HEK293 (cell line): ENCODE results near the gene CACNA1C.

ENCODE experiments used
- CTCF ChIA-PET: fragments of 350-600 bp; formaldehyde crosslinking; extraction: SDS; loops from one replicate; lab custom pipeline; 2021; ENCODE audit warnings: antibody characterized with exemption; lab: Yijun Ruan, JAX
- POLR2A ChIA-PET: fragments of 300-600 bp; formaldehyde crosslinking; extraction: SDS; loops from one replicate; lab custom pipeline; 2020; ENCODE audit warnings: antibody characterized with exemption, inconsistent platforms; lab: Yijun Ruan, JAX
- H3K27ac ChIP-seq: fragments of 200-500 bp; sonication (Bioruptor generic); 2 replicates; pipeline ENCODE4 v1.5.1; 2014; ENCODE audit warnings: low read depth, low read length, control low read depth, inconsistent platforms; ENCODE audit errors: extremely low read depth
- H3K36me3 ChIP-seq, 2 experiments: fragments of 200-500 bp in 1 of 2; sonication (Bioruptor generic) in 1 of 2; 1 replicate in 1 of 2; 2 replicates in 1 of 2; pipeline ENCODE4 v1.5.1; 2014 to 2017; ENCODE audit warnings: inconsistent platforms in 2 of 2, low read length in 2 of 2; ENCODE audit not compliant: control insufficient read depth in 2 of 2, insufficient read depth in 1 of 2
- H3K4me1 ChIP-seq: fragments of 200-500 bp; sonication (Bioruptor generic); 2 replicates; pipeline ENCODE4 v1.5.1; 2014; ENCODE audit warnings: mild to moderate bottlenecking, low read length, inconsistent platforms; ENCODE audit not compliant: control insufficient read depth, insufficient read depth
- H3K4me3 ChIP-seq: 2 replicates; pipeline ENCODE4 v1.5.1; 2011; ENCODE audit warnings: low read depth, mild to moderate bottlenecking, control low read depth, low read length, moderate library complexity
- H3K9me3 ChIP-seq: fragments of 200-500 bp; sonication (Bioruptor generic); 2 replicates; pipeline ENCODE4 v1.5.1; 2014; ENCODE audit warnings: low read depth, low read length, inconsistent platforms; ENCODE audit not compliant: control insufficient read depth, insufficient read depth
- KLF17 ChIP-seq: fragments of 450-650 bp; formaldehyde crosslinking; IDR thresholded peaks from 2 replicates; pipeline ENCODE4 v1.5.1; 2016; ENCODE audit warnings: missing biosample characterization, missing genetic modification characterization
- KLF8 ChIP-seq: fragments of 450-650 bp; formaldehyde crosslinking; IDR thresholded peaks from 2 replicates; pipeline ENCODE4 v1.5.1; 2016; ENCODE audit warnings: missing biosample characterization, missing genetic modification characterization
- SP7 ChIP-seq: fragments of 450-650 bp; formaldehyde crosslinking; IDR thresholded peaks from 2 replicates; pipeline ENCODE4 v1.5.1; 2016; ENCODE audit warnings: missing biosample characterization, missing genetic modification characterization
- WT1 ChIP-seq: fragments of 450-650 bp; formaldehyde crosslinking; IDR thresholded peaks from 2 replicates; pipeline ENCODE4 v1.5.1; 2016; ENCODE audit warnings: missing biosample characterization, missing genetic modification characterization
- ZBTB44 ChIP-seq: fragments of 450-650 bp; IDR thresholded peaks from 2 replicates; pipeline ENCODE4 v1.5.1; 2018; ENCODE audit warnings: missing biosample characterization, mild to moderate bottlenecking, missing genetic modification characterization
- ZNF280C ChIP-seq: fragments of 450-650 bp; formaldehyde crosslinking; IDR thresholded peaks from 2 replicates; pipeline ENCODE4 v1.5.1; 2016; ENCODE audit warnings: missing biosample characterization, missing genetic modification characterization
- ZNF324 ChIP-seq: fragments of 450-650 bp; formaldehyde crosslinking; IDR thresholded peaks from 2 replicates; pipeline ENCODE4 v1.5.1; 2016; ENCODE audit warnings: missing biosample characterization, missing genetic modification characterization
- ZNF341 ChIP-seq: fragments of 450-650 bp; formaldehyde crosslinking; IDR thresholded peaks from 2 replicates; pipeline ENCODE4; 2016; ENCODE audit warnings: low read depth, missing biosample characterization, missing genetic modification characterization
- ZNF350 ChIP-seq: fragments of 450-650 bp; formaldehyde crosslinking; IDR thresholded peaks from 2 replicates; pipeline ENCODE4 v1.5.0; 2017; ENCODE audit warnings: missing biosample characterization, mild to moderate bottlenecking, missing genetic modification characterization
- ZNF398 ChIP-seq: fragments of 450-650 bp; formaldehyde crosslinking; IDR thresholded peaks from 2 replicates; pipeline ENCODE4 v1.5.1; 2017; ENCODE audit warnings: missing biosample characterization, missing genetic modification characterization
- ZNF423 ChIP-seq: fragments of 450-650 bp; formaldehyde crosslinking; IDR thresholded peaks from 2 replicates; pipeline ENCODE4 v1.5.1; 2016; ENCODE audit warnings: missing biosample characterization, missing genetic modification characterization
- ZNF488 ChIP-seq: fragments of 450-650 bp; formaldehyde crosslinking; IDR thresholded peaks from 2 replicates; pipeline ENCODE4 v1.5.1; 2016; ENCODE audit warnings: missing biosample characterization, missing genetic modification characterization
- ZNF580 ChIP-seq: fragments of 450-650 bp; formaldehyde crosslinking; IDR thresholded peaks from 2 replicates; pipeline ENCODE4 v1.5.1; 2016; ENCODE audit warnings: missing biosample characterization, missing genetic modification characterization
- ZNF600 ChIP-seq: fragments of 450-650 bp; formaldehyde crosslinking; IDR thresholded peaks from 2 replicates; pipeline ENCODE4 v1.5.1; 2016; ENCODE audit warnings: missing biosample characterization, missing genetic modification characterization
- ZNF623 ChIP-seq: fragments of 450-650 bp; formaldehyde crosslinking; IDR thresholded peaks from 2 replicates; pipeline ENCODE4 v1.5.1; 2016; ENCODE audit warnings: missing biosample characterization, missing genetic modification characterization
- ZNF660 ChIP-seq: fragments of 450-650 bp; IDR thresholded peaks from 2 replicates; pipeline ENCODE4 v1.5.1; 2018; ENCODE audit warnings: missing biosample characterization, mild to moderate bottlenecking, missing genetic modification characterization
- TF ChIP-seq, protein P1 (sequence below): fragments of 450-650 bp; formaldehyde crosslinking; IDR thresholded peaks from 2 replicates; pipeline ENCODE4 v1.5.1; 2017; ENCODE audit warnings: missing biosample characterization, missing genetic modification characterization
- TF ChIP-seq, protein P2 (sequence below): fragments of 450-650 bp; formaldehyde crosslinking; IDR thresholded peaks from 2 replicates; pipeline ENCODE4 v1.5.1; 2017; ENCODE audit warnings: missing biosample characterization, missing genetic modification characterization
- TF ChIP-seq, protein P3 (sequence below): fragments of 450-650 bp; formaldehyde crosslinking; IDR thresholded peaks from 2 replicates; pipeline ENCODE4 v1.5.1; 2016; ENCODE audit warnings: missing biosample characterization, missing genetic modification characterization, low read depth

Gene CACNA1C

DNA sequence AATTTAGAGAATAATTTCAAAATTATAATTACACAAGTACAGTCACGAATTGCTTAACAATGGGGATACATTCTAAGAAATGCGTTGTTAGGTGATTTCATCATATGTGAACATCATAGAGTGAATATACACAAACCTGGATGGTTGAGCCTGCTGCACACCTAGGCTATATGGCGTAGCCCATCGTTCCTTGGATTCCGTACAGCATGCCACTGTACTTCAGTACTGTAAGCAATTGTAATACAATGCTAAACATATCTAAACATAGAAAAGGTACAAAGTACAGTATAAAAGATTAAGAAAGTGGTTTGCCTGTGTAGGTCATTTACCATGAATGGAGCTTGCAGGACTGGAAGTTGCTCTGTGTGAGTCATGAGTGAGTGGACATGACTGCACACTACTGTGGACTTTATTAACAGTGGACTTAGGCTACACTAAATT, 286.2 kb downstream of the CACNA1C start:
- H3K4me1 ChIP-seq = peaks cover 9% of the 10 kb centered on the region; the same call in 1 of the 2 replicates
- no peak for TF ChIP-seq ZNF600 (tag by site-specific recombination)
- TF ChIP-seq ZNF280C (tag by site-specific recombination) = no peak
- H3K36me3 ChIP-seq = no peaks in the 10 kb centered on the region
- ChIA-PET POLR2A (no interaction called here), CTCF (interaction anchor here (0.6 to 0.7 kb wide), 2 partner anchors 12 to 21 kb away, joined by 3 read pairs; no protein-coding TSS in a partner anchor)
- H3K27ac ChIP-seq = no peak overlapping the region
- H3K4me3 ChIP-seq = no peak overlapping the region
- no peaks in the 10 kb centered on the region for H3K9me3 ChIP-seq

DNA sequence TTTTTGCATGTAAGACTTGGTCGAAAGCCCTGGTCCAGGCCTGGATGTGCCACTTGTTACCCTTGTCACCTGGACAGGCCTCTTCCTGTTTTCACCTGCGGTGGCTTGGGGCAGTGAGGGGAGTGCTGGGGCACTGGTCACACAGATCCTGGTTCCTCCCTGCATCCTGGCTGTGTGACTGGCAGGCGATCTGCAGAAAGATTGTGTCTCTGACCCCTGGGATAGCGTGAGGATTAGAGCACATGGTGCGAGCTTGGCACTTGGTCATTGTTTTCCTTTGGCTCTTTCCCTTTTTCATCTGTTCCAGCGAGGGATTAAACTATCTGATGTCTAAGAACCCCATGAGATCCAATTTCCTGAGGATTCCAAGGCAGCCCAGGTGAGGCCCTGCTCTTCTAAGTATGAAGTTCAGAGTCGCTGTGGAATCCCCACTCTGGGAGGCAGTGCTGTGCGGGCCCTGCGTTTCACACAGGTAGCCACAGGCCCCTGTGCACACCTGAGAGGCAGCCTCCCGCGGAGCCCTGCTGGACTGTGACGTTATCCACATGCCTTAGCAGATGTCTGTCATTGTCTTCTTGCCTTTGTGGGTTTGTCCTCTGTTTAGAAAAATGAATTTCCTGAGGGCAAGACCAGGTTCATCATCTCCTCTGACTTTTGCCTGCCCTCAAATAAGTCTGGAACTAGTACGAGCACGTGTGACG, 288.4 kb downstream of the CACNA1C start:
- no peak overlapping the region for H3K27ac ChIP-seq
- H3K36me3 ChIP-seq = no peaks in the 10 kb centered on the region
- H3K9me3 ChIP-seq = no peaks in the 10 kb centered on the region
- CTCF ChIA-PET = no interaction called here
- POLR2A ChIA-PET = no interaction called here
- no peaks in the 10 kb centered on the region; the same call in 1 of the 2 replicates for H3K4me1 ChIP-seq
- H3K4me3 ChIP-seq = no peak overlapping the region
- TF ChIP-seq, protein P1, sequence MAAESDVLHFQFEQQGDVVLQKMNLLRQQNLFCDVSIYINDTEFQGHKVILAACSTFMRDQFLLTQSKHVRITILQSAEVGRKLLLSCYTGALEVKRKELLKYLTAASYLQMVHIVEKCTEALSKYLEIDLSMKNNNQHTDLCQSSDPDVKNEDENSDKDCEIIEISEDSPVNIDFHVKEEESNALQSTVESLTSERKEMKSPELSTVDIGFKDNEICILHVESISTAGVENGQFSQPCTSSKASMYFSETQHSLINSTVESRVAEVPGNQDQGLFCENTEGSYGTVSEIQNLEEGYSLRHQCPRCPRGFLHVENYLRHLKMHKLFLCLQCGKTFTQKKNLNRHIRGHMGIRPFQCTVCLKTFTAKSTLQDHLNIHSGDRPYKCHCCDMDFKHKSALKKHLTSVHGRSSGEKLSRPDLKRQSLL = no peak
- no peak for TF ChIP-seq ZNF580 (tag by site-specific recombination)
- TF ChIP-seq, protein P2, sequence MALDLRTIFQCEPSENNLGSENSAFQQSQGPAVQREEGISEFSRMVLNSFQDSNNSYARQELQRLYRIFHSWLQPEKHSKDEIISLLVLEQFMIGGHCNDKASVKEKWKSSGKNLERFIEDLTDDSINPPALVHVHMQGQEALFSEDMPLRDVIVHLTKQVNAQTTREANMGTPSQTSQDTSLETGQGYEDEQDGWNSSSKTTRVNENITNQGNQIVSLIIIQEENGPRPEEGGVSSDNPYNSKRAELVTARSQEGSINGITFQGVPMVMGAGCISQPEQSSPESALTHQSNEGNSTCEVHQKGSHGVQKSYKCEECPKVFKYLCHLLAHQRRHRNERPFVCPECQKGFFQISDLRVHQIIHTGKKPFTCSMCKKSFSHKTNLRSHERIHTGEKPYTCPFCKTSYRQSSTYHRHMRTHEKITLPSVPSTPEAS (tag by site-specific recombination) = no peak
- TF ChIP-seq KLF8 (tag by site-specific recombination) = no peak
- no peak for TF ChIP-seq ZBTB44 (tag by site-specific recombination)
- TF ChIP-seq ZNF398 (tag by site-specific recombination) = no peak
- TF ChIP-seq, protein P3, sequence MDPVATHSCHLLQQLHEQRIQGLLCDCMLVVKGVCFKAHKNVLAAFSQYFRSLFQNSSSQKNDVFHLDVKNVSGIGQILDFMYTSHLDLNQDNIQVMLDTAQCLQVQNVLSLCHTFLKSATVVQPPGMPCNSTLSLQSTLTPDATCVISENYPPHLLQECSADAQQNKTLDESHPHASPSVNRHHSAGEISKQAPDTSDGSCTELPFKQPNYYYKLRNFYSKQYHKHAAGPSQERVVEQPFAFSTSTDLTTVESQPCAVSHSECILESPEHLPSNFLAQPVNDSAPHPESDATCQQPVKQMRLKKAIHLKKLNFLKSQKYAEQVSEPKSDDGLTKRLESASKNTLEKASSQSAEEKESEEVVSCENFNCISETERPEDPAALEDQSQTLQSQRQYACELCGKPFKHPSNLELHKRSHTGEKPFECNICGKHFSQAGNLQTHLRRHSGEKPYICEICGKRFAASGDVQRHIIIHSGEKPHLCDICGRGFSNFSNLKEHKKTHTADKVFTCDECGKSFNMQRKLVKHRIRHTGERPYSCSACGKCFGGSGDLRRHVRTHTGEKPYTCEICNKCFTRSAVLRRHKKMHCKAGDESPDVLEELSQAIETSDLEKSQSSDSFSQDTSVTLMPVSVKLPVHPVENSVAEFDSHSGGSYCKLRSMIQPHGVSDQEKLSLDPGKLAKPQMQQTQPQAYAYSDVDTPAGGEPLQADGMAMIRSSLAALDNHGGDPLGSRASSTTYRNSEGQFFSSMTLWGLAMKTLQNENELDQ (tag by site-specific recombination) = no peak
- no peak for TF ChIP-seq WT1 (tag by site-specific recombination)
- no peak for TF ChIP-seq KLF17 (tag by site-specific recombination)
- TF ChIP-seq ZNF350 (tag by site-specific recombination) = no peak
- TF ChIP-seq ZNF660 (tag by site-specific recombination) = no peak
- TF ChIP-seq ZNF488 (tag by site-specific recombination) = no peak
- TF ChIP-seq ZNF423 (tag by site-specific recombination) = no peak
- no peak for TF ChIP-seq ZNF341 (tag by site-specific recombination)
- no peak for TF ChIP-seq ZNF623
- TF ChIP-seq SP7 (tag by site-specific recombination) = no peak
- no peak for TF ChIP-seq ZNF324 (tag by site-specific recombination)
